Liver (tissue), 9 donors: Measurements from ENCODE around the gene NRIP2. TPM values are rescaled to one million over a fixed set of nuclear protein-coding genes. Genes with fewer than 3 reads are reported as not detected.
A peak's percentile ranks its signal among the peaks of the same experiment; 100 is the strongest.

ENCODE experiments used
- DNase-seq: peaks from one replicate; pipeline ENCODE4 v3.0.0-alpha.2; 2017; ENCODE audit warnings: low spot score
- H3K27ac ChIP-seq, 2 donors: one replicate each; pipeline ENCODE4 v1.7.0; 2013; ENCODE audit warnings: inconsistent platforms in 2 of 2, low read length in 2 of 2, control low read depth in 1 of 2, low read depth in 1 of 2, mild to moderate bottlenecking in 1 of 2
- H3K27me3 ChIP-seq, 4 donors: one replicate each; pipeline versions ENCODE4 v1.6.1 to v1.7.0; 2013; ENCODE audit warnings: low read length in 3 of 4, inconsistent platforms in 1 of 4, mild to moderate bottlenecking in 1 of 4, moderate library complexity in 1 of 4; ENCODE audit not compliant: control insufficient read depth in 4 of 4, insufficient read depth in 4 of 4
- H3K36me3 ChIP-seq, 4 donors: one replicate each; pipeline versions ENCODE4 v1.6.1 to v1.7.0; 2013; ENCODE audit warnings: low read length in 3 of 4, mild to moderate bottlenecking in 3 of 4, low read depth in 1 of 4, moderate library complexity in 1 of 4; ENCODE audit not compliant: control insufficient read depth in 4 of 4, insufficient read depth in 3 of 4
- H3K4me1 ChIP-seq, 4 donors: one replicate each; pipeline versions ENCODE4 v1.6.1 to v1.7.0; 2013; ENCODE audit warnings: low read length in 3 of 4, mild to moderate bottlenecking in 3 of 4, moderate library complexity in 1 of 4; ENCODE audit not compliant: control insufficient read depth in 4 of 4, insufficient read depth in 4 of 4
- H3K4me3 ChIP-seq, 3 donors: one replicate each; pipeline versions ENCODE4 v1.6.1 to v1.7.0; 2013; ENCODE audit warnings: low read length in 3 of 3, control low read depth in 1 of 3, low read depth in 1 of 3, mild to moderate bottlenecking in 1 of 3
- H3K9ac ChIP-seq, 2 donors: one replicate each; pipeline ENCODE4 v1.7.0; 2013; ENCODE audit warnings: low read length in 2 of 2, mild to moderate bottlenecking in 2 of 2, moderate library complexity in 2 of 2, control low read depth in 1 of 2, low read depth in 1 of 2
- H3K9me3 ChIP-seq, 4 donors: one replicate each; pipeline versions ENCODE4 v1.6.1 to v1.7.0; 2013; ENCODE audit warnings: low read length in 3 of 4; ENCODE audit not compliant: control insufficient read depth in 4 of 4
- EGR1 ChIP-seq, 2 donors: IDR thresholded peaks; 2 replicates each; pipeline ENCODE4 v1.6.1; 2016 to 2018; ENCODE audit warnings: antibody characterized with exemption in 2 of 2, low read depth in 2 of 2
- FOXA1 ChIP-seq: IDR thresholded peaks from 2 replicates; pipeline ENCODE4 v1.6.1; 2016; ENCODE audit warnings: antibody characterized with exemption
- FOXA2 ChIP-seq: IDR thresholded peaks from 2 replicates; pipeline ENCODE4 v1.6.1; 2016; ENCODE audit warnings: antibody characterized with exemption
- GABPA ChIP-seq, 2 donors: IDR thresholded peaks in 1 of 2; conservative IDR thresholded peaks in 1 of 2; 2 replicates each; pipeline ENCODE4 v1.6.1; 2016; ENCODE audit warnings: antibody characterized with exemption in 2 of 2, mild to moderate bottlenecking in 1 of 2, moderate library complexity in 1 of 2
- HNF4A ChIP-seq, 2 donors: conservative IDR thresholded peaks; 2 replicates each; pipeline ENCODE4 v1.6.1; 2016; ENCODE audit warnings: antibody characterized with exemption in 2 of 2, mild to moderate bottlenecking in 2 of 2
- HNF4G ChIP-seq: IDR thresholded peaks from 2 replicates; pipeline ENCODE4 v1.6.1; 2016; ENCODE audit warnings: antibody characterized with exemption
- JUND ChIP-seq, 2 donors: IDR thresholded peaks; 2 replicates each; pipeline ENCODE4 v1.6.1; 2016; ENCODE audit warnings: antibody characterized with exemption in 2 of 2
- MAX ChIP-seq: IDR thresholded peaks from 2 replicates; pipeline ENCODE4 v1.6.1; 2016; ENCODE audit warnings: antibody characterized with exemption
- NR2F2 ChIP-seq: IDR thresholded peaks from 2 replicates; pipeline ENCODE4 v1.6.1; 2016; ENCODE audit warnings: antibody characterized with exemption
- RAD21 ChIP-seq, 2 donors: IDR thresholded peaks; 2 replicates each; pipeline ENCODE4 v1.6.1; 2016; ENCODE audit warnings: antibody characterized with exemption in 2 of 2, mild to moderate bottlenecking in 2 of 2
- REST ChIP-seq: IDR thresholded peaks from 2 replicates; pipeline ENCODE4 v1.6.1; 2016; ENCODE audit warnings: antibody characterized with exemption, mild to moderate bottlenecking
- RXRA ChIP-seq, 2 donors: IDR thresholded peaks; 2 replicates each; pipeline ENCODE4 v1.6.1; 2017 to 2018; ENCODE audit warnings: antibody characterized with exemption in 2 of 2, mild to moderate bottlenecking in 1 of 2
- SP1 ChIP-seq: IDR thresholded peaks from 2 replicates; pipeline ENCODE4 v1.6.1; 2018; ENCODE audit warnings: antibody characterized with exemption, mild to moderate bottlenecking
- TAF1 ChIP-seq: conservative IDR thresholded peaks from 2 replicates; pipeline ENCODE4 v1.6.1; 2016; ENCODE audit warnings: antibody characterized with exemption, mild to moderate bottlenecking
- YY1 ChIP-seq: IDR thresholded peaks from 2 replicates; pipeline ENCODE4 v1.6.1; 2016; ENCODE audit warnings: antibody characterized with exemption, mild to moderate bottlenecking
- ZBTB33 ChIP-seq: IDR thresholded peaks from 2 replicates; pipeline ENCODE4 v1.6.1; 2016; ENCODE audit warnings: antibody characterized with exemption
- WGBS: extraction: QIAGEN DNeasy Blood & Tissue Kit; methylation state at CpG from one replicate; pipeline ENCODE4 v1.1.7; 2013; 5-methylcytosine and 5-hydroxymethylcytosine counted together
- polyA plus RNA-seq, 2 donors: library from polyadenylated mRNA; stranded (reverse) in 1 of 2; unstranded in 1 of 2; fragments of 200-250 nt in 1 of 2; fragments of >200 nt in 1 of 2; fragmentation: Nextera tagmentation in 1 of 2; extraction: Ambion mirVana in 1 of 2; gene quantifications; one replicate each; pipeline versions ENCODE4 v1.2.1 to v1.2.3, GENCODE V29; 2013 to 2015
- total RNA-seq, 2 donors: library from RNA; depleted of rRNA; stranded (reverse); fragments of >200 nt; gene quantifications; one replicate each; pipeline ENCODE4 v1.2.3, GENCODE V29; 2014
- TF ChIP-seq, protein P1 (sequence below): fragments of 150-350 bp; IDR thresholded peaks from 2 replicates; pipeline ENCODE4 v1.5.1; 2017; ENCODE audit warnings: improper control_type of control experiment, low read depth, low read length; ENCODE audit not compliant: missing input control
- TF ChIP-seq, protein P2 (sequence below): IDR thresholded peaks from 2 replicates; pipeline ENCODE4 v1.6.1; 2016; ENCODE audit warnings: antibody characterized with exemption
- donor health status: healthy.
- donor health status: healthy.
- donor health status: healthy.
- donor health status: healthy.
- donor health status: healthy.

The NRIP2 gene
- total and polyA plus RNA-seq, 4 donors, result 0.19 to 0.46 (median 0.23) TPM

DNA sequence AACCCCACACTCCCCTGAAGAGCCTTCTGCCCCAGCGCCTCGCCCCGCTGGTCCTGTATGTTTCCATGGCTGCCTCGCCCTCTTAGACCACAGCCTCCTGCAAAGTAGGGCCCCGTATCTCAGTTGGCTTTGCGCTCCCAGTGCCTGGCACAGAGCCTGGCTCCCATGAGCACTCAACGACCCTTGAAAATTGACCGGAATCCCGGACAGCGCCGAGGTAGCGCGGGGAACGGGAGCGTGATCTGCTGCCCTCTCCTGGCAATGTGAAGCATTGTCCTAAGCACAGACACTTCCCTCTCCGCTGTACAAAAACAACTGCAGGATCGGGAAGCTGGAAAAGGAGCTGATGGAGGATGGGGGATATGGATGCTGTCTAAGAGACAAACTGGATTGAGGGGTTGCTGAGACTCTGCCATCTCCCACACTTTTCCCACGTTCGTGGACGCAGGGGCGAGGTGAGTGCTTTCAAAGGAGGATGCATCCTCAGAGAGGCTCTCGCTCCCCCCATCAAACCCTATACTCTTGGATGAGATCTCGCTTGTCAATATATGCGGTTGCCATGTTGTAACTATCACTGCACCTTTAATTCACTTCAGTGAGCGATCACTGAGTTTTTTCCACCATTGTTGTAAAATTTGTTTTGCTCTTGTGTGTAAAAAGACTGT is 50.8 kb downstream of the NRIP2 start (continued):
- TF ChIP-seq RXRA (IDR thresholded peaks at IDR 0.05) (no peak), SP1 (no peak), FOXA2 (no peak), HNF4A (conservative IDR thresholded peaks at IDR 0.05) (no peak), EGR1 (IDR thresholded peaks at IDR 0.05; ENCODE audit: low read depth in 2 of 2) (no peak)
- TF ChIP-seq, protein P1, sequence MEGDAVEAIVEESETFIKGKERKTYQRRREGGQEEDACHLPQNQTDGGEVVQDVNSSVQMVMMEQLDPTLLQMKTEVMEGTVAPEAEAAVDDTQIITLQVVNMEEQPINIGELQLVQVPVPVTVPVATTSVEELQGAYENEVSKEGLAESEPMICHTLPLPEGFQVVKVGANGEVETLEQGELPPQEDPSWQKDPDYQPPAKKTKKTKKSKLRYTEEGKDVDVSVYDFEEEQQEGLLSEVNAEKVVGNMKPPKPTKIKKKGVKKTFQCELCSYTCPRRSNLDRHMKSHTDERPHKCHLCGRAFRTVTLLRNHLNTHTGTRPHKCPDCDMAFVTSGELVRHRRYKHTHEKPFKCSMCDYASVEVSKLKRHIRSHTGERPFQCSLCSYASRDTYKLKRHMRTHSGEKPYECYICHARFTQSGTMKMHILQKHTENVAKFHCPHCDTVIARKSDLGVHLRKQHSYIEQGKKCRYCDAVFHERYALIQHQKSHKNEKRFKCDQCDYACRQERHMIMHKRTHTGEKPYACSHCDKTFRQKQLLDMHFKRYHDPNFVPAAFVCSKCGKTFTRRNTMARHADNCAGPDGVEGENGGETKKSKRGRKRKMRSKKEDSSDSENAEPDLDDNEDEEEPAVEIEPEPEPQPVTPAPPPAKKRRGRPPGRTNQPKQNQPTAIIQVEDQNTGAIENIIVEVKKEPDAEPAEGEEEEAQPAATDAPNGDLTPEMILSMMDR, result peak; percentile 92

GRCh38 chr12:2779281-2779680 is 55.6 kb downstream of the NRIP2 start:
- Histone ChIP-seq H3K9me3 (no peaks in the 10 kb centered on the region), H3K4me3 (no peak overlapping the region), H3K4me1 (peaks cover 0 to 6% (median 4%) of the 10 kb centered on the region in 4 donors), H3K27me3 (no peaks in the 10 kb centered on the region), H3K9ac (no peak overlapping the region), H3K27ac (no peak overlapping the region), H3K36me3 (no peaks in the 10 kb centered on the region)
- peak; percentile 30 for DNase-seq
- 78% methylated on average over 4 of the region's 4 CpGs for WGBS
- TF ChIP-seq JUND (IDR thresholded peaks at IDR 0.05) (no peak), ZBTB33 (no peak), RAD21 (IDR thresholded peaks at IDR 0.05) (no peak), FOXA2 (no peak), EGR1 (IDR thresholded peaks at IDR 0.05; ENCODE audit: low read depth in 2 of 2) (no peak), HNF4G (no peak), SP1 (no peak), REST (no peak), NR2F2 (no peak), HNF4A (conservative IDR thresholded peaks at IDR 0.05) (no peak), GABPA (IDR thresholded peaks at IDR 0.05 in 1 of 2, conservative IDR thresholded peaks at IDR 0.05 in 1 of 2) (no peak), YY1 (no peak), RXRA (IDR thresholded peaks at IDR 0.05) (no peak), MAX (no peak), TAF1 (no peak), FOXA1 (no peak)
- TF ChIP-seq, protein P2, sequence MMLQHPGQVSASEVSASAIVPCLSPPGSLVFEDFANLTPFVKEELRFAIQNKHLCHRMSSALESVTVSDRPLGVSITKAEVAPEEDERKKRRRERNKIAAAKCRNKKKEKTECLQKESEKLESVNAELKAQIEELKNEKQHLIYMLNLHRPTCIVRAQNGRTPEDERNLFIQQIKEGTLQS, result no peak
- TF ChIP-seq, protein P1, result no peak
